Tibial nerve (tissue), 4 donors: ENCODE measurements around the gene SECISBP2.

Experiments
- EP300 ChIP-seq, 2 donors: sonication (generic); formaldehyde crosslinking; IDR thresholded peaks; one replicate each; pipeline ENCODE4 v1.6.1; 2017; ENCODE audit warnings: antibody characterized with exemption in 2 of 2, mild to moderate bottlenecking in 1 of 2
- POLR2A ChIP-seq, 2 donors: fragments of 450-650 bp; IDR thresholded peaks; one replicate each; pipeline ENCODE4 v1.6.1; 2017; ENCODE audit warnings: antibody characterized with exemption in 2 of 2, mild to moderate bottlenecking in 2 of 2, moderate library complexity in 2 of 2
- TF ChIP-seq, protein P1 (sequence below), 5 experiments: fragments of 200-600 bp in 3 of 5; fragments of 450-650 bp in 2 of 5; sonication (generic) in 3 of 5; IDR thresholded peaks; one replicate each; pipeline ENCODE4 v1.5.1; 2016 to 2019; ENCODE audit warnings: antibody characterized with exemption in 5 of 5, mild to moderate bottlenecking in 3 of 5, moderate library complexity in 2 of 5

DNA sequence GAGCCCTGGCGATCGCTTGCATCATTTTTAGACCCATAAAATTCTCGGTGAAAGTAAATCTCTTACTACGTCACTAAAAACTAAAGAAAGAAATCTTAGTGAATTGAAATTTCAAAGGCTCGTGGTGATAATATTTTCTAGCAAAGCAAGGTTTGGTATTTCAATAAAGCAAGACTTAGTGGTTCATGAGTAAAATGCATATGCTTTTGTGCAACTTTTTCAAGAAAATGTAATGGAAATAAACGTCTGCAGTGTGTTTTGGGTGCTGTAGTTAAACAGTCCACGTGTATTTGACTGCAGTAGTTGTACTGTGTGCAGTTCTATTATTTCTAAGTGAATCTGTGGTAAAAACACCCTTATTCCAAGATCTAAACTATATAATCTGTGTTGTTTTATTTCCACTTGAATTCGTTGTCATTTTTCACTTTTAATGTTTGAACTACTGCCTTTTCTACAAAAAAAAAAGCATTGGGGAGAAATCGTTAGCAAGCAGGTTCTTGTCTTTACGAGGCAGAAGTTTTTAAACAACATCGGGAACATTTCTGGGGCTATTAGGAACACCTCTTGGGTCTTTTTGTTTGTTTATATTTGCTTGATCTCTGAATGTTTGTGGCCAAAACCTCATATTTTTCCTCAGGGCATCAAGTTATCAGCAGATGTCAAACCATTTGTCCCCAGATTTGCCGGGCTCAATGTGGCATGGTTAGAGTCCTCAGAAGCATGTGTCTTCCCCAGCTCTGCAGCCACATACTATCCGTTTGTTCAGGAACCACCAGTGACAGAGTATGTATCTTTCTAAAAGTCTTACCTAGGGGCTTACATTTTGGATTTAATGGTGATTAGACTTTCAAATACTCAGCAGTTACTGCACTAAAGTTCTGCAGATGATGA is 960 bp downstream of the SECISBP2 start:
- TF ChIP-seq, protein P1, sequence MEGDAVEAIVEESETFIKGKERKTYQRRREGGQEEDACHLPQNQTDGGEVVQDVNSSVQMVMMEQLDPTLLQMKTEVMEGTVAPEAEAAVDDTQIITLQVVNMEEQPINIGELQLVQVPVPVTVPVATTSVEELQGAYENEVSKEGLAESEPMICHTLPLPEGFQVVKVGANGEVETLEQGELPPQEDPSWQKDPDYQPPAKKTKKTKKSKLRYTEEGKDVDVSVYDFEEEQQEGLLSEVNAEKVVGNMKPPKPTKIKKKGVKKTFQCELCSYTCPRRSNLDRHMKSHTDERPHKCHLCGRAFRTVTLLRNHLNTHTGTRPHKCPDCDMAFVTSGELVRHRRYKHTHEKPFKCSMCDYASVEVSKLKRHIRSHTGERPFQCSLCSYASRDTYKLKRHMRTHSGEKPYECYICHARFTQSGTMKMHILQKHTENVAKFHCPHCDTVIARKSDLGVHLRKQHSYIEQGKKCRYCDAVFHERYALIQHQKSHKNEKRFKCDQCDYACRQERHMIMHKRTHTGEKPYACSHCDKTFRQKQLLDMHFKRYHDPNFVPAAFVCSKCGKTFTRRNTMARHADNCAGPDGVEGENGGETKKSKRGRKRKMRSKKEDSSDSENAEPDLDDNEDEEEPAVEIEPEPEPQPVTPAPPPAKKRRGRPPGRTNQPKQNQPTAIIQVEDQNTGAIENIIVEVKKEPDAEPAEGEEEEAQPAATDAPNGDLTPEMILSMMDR (IDR thresholded peaks at IDR 0.05), result no peak
- TF ChIP-seq POLR2A (IDR thresholded peaks at IDR 0.05) (no peak), EP300 (IDR thresholded peaks at IDR 0.05) (peak in 1 of 2 donors; percentile 85)
